ENCODE results near the gene SNTG2.
A peak's percentile ranks its signal among the peaks of the same experiment; 100 is the strongest.
"Not testable (repeated sequence)": the region's sequence is repeated elsewhere in the genome, so short reads cannot be mapped to it uniquely, and the experiment has no call there.

The SNTG2 gene

GRCh38 chr2:1104364-1104763 lies 153.7 kb downstream of the SNTG2 start:
- DNase-seq: no peak

GRCh38 chr2:1106344-1106743 lies 155.7 kb downstream of the SNTG2 start:
- not testable (repeated sequence) for DNase-seq

GRCh38 chr2:1115843-1116539 lies 165.3 kb downstream of the SNTG2 start:
- no peak for DNase-seq

GRCh38 chr2:1117569-1117968 lies 166.9 kb downstream of the SNTG2 start:
- no peak for DNase-seq

GRCh38 chr2:1125217-1125616 lies 174.6 kb downstream of the SNTG2 start:
- DNase-seq: no peak

- no peak for DNase-seq
These were observed 175.2 kb downstream of the SNTG2 start for GRCh38 chr2:1125633-1126370.

GRCh38 chr2:1129982-1130381 lies 179.3 kb downstream of the SNTG2 start:
- no peak for DNase-seq

GRCh38 chr2:1130922-1131321 lies 180.3 kb downstream of the SNTG2 start:
- no peak for DNase-seq

GRCh38 chr2:1132328-1132969 lies 181.8 kb downstream of the SNTG2 start:
- DNase-seq: no peak

GRCh38 chr2:1133896-1134295 lies 183.2 kb downstream of the SNTG2 start:
- DNase-seq: peak; percentile 10

GRCh38 chr2:1134629-1135028 lies 184.0 kb downstream of the SNTG2 start:
- no peak for DNase-seq

- DNase-seq: no peak
These were observed 185.4 kb downstream of the SNTG2 start for GRCh38 chr2:1136067-1136466.

- no peak for DNase-seq
These were observed 186.2 kb downstream of the SNTG2 start for GRCh38 chr2:1136846-1137245.

GRCh38 chr2:1137264-1137663 lies 186.6 kb downstream of the SNTG2 start:
- no peak for DNase-seq

- DNase-seq: no peak
These were observed 187.3 kb downstream of the SNTG2 start for GRCh38 chr2:1137913-1138391.

- peak; percentile 47 for DNase-seq
These were observed 189.8 kb downstream of the SNTG2 start for GRCh38 chr2:1140389-1141003.

- DNase-seq: no peak
These were observed 190.4 kb downstream of the SNTG2 start for GRCh38 chr2:1141079-1141478.

GRCh38 chr2:1143129-1143528 lies 192.5 kb downstream of the SNTG2 start:
- DNase-seq: no peak

GRCh38 chr2:1147873-1148612 lies 197.4 kb downstream of the SNTG2 start:
- no peak for DNase-seq

GRCh38 chr2:1150724-1151511 lies 200.3 kb downstream of the SNTG2 start:
- no peak for DNase-seq

- DNase-seq: no peak
These were observed 201.7 kb downstream of the SNTG2 start for GRCh38 chr2:1152375-1152774.

GRCh38 chr2:1153920-1154319 lies 203.3 kb downstream of the SNTG2 start:
- DNase-seq: no peak
